Fibroblast of peridontal ligament (primary cell): ENCODE measurements around the gene MGST2.
"Not testable (repeated sequence)": the region's sequence is repeated elsewhere in the genome, so short reads cannot be mapped to it uniquely, and the experiment has no call there.

Experiments used
- DNase-seq: peaks from one replicate; pipeline ENCODE4 v3.0.0-alpha.2; 2010; ENCODE audit errors: extremely low read depth

The MGST2 gene

DNA sequence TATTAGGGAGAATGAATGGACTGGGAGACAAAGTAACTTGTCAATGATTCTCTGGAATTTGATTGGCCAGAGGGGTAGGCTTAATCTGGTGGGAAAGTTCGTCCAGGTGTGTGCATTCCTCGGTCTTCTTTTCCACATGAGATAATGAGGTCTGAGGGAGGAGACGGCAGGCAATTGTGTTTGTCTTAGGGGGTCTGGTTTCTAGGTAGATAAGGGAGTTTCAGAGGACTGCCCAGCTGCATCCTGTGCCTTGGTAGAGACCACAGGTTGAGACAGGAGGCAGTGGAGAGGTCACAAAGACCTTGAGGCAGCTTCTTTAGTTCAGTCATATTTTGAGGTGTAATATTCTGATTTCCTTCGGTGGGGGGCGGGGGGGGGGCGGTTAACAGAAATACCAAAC is 4.3 kb downstream of the MGST2 start:
- DNase-seq, result no peak

DNA sequence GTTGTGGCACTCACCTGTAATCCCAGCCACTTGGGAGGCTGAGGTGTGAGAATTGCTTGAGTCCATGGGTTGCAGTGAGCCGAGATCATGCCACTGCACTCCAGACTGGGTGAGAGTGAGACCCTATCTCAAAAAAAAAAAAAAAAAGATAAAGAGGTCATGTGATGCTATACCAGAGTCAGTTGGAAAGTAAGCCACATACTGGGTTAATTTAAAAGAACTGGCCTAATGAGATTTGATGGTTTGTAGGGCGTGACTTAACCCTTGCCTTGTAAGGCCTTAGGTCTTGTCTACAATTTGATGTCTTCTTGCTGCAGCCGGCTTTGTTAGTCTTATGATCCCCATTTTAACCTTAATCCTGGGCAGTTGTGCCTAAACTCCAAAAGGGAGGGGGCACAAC is 5.2 kb downstream of the MGST2 start:
- DNase-seq, result no peak

DNA sequence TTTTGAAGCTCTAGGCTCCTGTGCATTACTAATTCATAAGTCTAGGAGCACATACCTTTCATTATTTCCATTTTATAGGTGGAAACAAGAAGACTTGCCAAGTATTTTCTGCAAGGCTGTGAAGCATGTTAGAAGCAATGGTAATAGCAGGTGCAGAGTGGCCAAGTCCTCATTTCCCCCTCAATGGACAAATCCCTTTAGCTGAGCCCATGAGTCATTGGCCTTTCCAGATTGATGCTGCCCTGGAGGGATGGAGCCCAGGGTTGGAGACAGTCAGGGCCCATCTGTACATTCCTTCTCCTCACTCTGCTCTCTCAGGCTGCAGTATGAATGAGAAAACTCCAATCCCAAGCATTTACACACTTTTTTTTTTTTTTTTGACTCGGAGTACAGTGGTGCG is 6.6 kb downstream of the MGST2 start:
- no peak for DNase-seq

DNA sequence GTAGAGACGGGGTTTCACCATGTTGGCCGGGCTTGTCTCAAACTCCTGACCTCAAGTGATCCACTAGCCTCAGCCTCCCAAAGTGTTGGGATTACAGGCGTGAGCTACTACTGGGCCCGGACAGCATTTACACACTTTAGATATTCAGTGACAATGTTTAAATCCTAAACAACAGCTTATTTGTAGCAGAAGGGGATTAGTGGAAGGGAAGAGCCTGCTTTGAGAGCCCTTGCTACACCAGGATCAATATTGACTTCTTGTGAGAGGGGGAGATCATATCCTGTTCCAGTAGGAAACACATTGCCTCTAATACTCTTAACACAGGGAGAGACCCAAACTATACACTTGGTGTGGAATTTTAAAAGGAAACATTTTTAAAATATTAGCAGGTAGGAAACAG is 7.1 kb downstream of the MGST2 start:
- DNase-seq, result no peak

DNA sequence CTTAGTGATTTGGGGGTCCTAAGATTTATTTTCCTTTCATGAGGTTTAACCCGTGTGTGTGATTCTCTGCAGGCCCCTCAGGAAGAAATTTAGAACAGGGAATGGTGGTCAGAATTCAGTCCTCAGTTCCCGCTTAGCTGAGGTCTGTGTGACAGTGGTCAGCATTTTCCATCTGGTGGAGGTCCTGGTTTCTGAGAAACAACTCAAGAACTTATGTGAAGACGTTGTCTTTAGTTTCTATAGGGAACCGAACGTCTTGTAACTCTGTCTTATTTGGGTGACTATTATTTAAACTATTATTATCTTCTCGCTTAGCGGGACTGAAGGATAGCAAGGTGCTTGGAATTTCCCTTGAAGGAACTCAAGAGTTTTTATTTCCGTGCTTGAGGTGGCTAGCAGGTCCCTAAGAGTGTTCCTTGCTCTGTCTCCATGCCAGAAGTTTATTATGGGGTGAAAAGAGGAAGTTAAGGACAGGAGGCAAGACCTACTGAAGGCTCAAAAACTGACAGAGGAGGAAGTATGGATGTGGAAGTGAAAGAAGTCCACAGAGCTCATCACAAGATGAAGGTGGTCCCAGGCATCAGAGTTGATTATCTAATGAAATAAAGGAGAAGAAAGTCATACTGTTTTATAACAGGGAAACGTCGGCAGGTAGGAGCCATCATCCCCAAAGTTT is 9.4 kb downstream of the MGST2 start:
- no peak for DNase-seq

DNA sequence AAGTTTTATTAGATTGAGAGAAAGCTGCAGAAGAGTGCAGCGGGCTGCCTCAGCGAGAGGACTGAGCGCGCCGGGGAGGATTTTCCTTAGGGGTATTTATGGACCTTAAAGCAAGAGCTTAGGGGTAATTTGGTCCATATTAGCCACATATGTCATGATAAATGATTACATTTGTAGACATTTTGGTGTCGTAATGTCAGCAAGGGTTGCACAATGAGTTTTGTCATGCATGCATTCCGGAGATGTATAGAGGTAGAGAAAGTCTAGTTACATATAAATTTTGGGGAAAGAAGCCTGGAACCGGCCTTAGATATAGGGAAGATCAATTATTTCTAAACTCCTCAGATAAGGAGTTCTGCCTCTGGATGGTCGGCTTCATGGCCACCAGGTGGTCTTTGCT is 10.0 kb downstream of the MGST2 start:
- no peak for DNase-seq

DNA sequence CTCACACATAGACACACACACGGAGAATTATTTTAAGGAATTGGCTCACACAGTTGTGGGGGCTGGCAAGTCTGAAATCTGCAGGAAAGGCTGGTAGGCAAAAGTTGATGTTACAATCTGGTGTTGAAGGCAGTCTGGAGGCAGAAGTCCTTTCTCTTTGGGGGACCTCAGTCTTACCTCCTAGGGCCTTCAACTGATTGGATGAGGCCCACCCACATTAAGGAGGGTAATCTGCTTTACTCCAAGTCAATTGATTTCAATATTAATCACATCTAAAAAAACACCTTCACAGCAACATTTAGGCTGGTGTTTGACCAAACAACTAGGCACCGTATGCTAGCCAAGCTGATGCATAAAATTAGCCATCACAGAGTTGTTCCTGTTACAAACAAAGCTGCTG is 10.7 kb downstream of the MGST2 start:
- DNase-seq, result no peak

DNA sequence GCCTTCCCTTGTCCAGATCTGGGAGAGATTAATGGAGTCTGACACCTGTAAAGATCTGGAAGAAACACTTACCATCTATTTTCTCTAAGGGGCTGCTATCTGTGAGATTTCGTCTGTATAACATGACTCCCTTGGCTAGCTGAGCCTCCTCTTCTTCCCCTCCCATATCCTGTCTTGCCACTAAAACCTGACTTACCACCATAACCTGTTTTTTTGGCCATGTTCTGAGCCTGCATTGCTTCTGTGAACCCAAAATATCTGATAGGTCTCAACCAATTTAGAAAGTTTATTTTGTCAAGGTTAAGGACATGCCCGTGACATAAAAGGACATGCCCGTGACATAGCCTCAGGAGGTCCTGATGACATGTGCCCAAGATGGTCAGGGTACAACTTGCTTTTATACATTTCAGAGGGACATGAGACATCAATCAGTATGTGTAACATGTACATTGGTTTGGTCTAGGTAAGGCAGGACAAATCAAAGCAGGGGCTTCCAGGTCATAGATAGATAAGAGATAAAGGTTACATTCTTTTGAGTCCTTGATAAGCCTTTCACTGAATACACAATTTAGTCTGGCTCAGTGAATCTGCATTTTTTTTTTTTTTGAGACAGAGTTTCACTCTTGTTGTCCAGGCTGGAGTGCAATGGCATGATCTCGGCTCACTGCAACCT is 11.4 kb downstream of the MGST2 start:
- DNase-seq, result no peak

DNA sequence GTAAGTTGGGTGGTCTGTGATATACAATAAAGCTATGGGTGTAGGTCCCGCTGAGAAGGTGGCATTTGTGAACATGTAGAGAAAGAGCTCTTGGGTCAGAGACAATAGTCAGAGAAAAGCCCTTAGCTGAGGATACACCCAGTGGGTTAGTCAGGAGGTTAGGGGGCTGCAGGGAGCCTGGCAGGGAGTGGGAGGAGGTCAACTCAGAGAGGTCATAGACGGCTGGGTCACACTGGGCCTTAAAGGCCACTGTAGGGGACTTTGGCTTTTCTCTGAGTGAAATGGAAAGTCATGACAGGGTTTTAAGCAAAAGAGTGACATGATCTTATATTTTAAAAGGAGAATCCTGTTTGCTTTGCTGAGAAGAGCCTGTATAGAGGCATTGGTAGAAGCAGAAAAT is 16.7 kb downstream of the MGST2 start:
- DNase-seq, result no peak

DNA sequence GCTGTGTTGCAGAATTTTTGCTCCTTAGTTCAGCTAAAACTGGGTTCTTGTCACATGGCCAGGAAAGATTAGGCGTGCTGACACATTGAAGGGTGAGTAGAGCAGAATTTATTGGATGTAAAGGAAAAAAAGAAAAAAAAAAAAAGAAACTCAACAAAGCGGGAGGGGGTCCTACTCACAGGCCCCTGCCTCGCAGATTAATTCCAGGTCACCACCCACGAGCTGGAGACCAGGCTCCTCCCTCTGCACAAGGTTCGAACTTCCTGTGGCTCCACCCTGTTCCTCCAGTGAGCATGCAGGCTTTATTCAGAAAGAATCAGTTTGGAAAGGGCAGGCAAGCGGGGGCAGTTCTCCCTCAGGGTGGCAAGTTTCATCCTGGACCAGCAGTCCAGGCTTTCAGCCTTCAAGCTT is 17.1 kb downstream of the MGST2 start:
- no peak for DNase-seq

DNA sequence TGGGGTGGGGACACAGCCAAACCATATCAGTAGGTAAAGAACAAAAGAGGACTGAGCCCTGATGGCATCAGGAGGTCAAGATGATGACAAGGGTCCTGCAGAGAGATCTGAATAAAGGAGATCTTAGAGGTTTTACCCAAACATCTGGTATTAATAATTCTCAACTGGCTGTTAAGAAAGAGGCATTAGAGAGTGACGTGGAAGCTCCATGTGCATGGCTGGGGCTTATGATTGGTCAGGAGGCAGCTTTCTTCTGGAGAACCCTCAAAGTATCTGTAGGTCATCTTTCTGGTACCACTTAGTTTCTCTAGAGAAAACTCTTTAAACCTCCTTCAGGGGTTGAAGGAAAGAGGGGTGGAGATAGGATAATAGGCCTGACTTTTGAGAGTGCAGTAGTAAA is 18.7 kb downstream of the MGST2 start:
- DNase-seq, result peak; percentile 54

DNA sequence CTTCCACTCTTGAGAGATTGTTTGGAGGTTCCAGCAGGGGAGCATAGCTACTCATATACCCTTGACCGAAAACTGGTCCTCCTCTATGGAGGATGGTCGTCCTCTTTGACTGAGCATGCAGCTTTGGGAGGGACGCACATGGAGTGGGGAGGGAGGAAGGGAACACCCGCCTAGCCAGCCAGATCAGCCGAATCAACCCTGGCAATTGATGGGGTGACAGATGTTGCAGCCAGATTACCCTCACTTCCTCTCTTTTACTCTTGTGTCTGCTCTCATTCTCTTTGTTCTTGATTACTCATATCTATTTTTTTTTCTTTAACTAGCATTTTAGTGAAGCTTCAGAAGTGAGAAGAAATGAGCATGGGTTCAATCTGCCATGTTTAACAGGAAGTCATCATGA is 19.6 kb downstream of the MGST2 start:
- DNase-seq, result no peak

DNA sequence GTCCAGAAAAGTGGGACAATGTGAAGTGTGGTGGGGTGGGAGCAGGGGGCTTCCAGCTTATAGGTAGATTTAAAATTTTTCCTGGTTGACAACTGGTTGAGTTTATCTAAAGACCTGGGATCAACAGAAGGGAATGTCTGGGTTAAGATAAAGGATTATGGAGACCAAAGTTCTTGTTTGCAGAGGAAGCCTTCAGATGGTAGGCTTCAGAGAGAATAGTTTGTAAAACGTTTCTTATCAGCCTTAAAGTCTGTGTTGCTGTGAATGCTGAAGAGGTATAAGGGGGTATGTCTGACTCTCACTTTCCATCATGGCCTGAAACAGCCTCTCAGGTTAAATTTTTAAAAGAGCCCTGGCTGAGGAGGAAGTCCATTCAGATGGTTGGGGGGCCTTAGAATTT is 20.5 kb downstream of the MGST2 start:
- no peak for DNase-seq

DNA sequence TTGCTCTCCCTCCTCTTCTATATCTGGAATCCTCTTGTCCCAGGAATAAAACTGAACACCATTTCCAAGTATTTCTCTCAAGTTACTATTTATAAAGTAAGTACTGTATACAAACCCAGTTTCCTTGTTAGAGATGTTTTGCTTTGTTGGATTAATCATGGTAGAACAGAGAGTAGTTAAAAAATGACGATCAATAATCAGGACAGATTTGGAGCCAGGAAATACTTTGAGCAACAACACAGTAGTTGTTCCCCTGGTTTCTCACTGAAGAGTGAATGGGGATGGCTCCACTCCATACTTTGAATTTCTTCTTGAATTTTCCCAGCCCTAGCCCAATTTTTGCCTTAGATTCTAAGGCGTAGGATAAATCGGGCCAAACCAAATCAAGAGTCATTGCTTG is 21.4 kb downstream of the MGST2 start:
- DNase-seq, result no peak

DNA sequence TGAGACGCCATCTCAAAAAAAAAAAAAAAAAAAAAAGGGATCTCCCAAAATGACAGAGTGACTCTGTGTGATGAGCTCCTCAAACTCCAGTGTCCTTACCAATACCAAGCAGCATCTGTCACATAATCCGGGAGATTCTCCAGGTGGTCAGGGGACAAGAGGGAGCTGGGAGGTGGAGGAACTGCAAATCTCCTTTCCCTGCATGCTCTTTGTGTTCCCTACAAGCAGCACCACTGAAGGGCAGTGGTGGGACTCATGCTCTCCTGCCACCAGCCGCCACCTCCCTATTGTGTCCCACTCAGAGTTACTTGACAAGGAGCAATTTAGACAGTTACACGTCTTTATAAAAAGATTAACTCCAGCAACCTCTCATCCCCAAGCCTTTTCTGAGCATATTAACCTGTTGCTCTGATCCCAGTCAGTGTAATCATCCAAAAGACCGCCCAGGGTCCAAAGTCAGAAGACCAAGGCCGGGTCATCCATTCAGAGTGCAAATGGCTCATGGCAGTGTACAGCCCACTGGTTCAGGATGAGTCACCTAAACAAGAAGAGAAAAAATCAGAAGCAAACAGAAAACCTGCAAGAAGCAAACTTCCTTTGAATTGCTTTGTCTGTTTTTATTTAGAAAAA is 23.6 kb downstream of the MGST2 start:
- no peak for DNase-seq

DNA sequence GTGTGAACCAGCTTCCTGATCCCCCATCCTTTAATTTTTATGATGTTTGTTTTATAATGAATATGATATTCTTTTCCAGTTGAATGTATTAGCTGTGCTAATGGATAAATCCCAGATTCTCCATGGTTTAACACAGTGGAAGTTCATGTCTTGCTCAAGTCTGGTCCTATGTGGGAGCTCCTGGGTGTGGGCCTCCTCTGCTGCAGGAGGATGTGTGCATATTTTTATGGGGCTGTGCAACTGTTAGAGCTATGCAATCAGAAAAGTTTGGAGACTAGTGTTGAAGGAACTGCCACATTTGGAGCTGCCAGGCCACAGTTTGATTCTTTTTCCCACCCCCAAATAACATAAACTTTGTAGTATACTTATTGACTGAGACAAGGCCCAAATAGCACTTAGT is 24.8 kb downstream of the MGST2 start:
- no peak for DNase-seq

DNA sequence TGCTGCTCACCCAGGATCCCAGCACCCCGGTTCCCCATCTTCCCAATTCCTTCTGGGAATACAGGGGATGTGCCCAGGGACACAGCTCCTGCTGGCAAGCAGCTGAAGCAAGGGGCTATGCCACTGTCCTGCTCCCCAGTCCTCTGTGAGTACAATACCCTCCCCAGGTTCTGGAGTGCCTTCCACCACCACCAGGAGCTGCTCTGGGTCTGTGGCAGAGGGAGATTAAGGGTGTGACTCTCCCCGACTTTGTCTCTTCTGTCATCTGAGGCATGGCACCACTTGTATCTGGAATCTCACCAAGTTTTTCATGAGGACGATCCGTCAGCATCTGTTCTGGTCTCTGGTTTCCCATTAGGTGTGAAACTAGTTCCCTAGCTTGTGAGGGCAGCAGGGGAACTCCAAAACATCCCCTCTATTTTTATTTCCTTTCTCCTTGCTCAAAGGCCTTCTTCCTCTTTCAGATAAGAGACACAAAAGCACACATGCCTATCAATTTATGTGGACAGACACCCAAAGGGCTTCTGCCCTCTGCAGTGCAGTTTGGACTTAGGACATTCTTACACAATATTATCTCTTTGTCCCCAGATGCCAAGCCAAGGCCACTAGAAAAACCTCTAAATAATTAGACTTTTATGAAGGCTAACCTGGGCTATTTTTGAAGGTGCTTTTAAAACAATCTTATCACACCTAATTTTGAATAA is 26.8 kb downstream of the MGST2 start:
- no peak for DNase-seq

DNA sequence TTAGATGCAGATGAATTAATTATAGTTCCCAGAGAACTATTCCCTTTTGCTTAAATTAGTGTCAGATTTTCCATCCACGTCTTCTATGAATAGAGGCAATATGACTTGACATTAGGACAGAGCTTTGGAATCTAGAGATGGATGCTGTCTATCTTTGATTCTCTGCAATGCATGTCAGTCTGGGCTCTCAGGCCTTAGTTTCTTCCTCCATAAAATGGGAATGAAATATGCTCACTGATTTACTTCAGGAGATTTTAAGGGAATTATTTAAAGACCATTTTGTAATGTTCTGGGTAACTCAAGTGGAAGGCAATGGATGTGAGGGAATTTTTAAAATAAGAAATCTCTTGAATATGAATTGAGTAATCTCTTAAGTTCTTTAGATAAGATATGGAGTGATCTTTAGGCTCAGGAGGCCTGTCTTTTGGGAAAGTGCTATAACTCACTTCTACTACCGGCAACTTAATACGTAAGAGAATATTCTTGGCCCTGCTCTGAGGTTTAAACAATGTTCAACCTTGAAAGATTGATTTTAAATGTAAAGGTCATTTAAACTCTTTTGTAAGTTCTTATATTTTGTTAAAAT is 29.0 kb downstream of the MGST2 start:
- no peak for DNase-seq

DNA sequence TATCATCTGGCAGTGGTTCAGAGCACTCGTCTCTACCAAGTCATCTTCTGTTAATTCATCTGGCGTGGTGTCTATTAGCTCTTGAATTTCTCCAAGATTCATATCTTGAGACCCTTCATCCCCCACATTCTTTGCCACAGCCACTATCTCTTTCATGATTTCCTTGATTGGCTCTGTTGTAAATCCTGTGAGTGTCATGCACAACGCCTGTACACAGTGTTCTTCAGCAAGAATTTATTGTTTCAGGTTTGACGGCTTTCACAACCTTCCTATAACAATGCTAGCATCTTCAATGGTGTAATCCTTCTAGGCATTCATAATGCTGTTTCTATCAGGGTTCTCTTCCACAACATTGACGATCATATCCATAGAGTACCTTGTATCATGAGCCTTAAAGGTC is 30.9 kb downstream of the MGST2 start:
- no peak for DNase-seq

DNA sequence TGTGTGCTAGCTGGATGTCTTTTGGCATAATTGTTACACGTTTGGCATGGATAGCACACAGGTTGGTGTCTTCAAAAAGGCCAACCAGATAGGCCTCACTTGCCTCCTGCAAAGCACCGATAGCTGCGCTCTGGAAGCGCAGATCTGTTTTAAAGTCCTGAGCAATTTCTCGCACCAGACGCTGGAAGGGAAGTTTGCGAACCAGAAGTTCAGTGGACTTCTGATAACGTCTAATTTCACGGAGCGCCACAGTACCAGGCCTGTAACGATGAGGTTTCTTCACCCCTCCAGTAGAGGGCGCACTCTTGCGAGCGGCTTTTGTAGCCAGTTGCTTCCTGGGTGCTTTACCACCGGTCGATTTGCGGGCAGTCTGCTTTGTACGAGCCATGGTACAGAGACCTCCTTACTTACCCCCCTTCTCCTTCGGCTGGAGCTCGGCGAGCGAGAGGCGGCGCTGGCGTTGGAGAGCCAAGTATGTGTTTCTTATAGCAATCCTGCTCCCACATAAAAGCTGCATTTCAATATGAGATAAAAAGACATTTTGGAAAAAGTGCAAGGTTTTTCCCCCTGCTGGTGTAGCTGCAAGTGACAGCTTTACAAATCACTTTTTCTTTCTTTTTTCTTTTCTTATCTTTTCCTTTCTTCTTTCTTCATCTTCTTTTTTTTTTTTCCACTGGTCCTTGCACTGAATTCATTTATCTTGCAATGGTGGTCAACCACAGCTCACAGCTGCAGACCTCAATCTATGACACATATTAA is 32.7 kb downstream of the MGST2 start:
- DNase-seq, result not testable (repeated sequence)

DNA sequence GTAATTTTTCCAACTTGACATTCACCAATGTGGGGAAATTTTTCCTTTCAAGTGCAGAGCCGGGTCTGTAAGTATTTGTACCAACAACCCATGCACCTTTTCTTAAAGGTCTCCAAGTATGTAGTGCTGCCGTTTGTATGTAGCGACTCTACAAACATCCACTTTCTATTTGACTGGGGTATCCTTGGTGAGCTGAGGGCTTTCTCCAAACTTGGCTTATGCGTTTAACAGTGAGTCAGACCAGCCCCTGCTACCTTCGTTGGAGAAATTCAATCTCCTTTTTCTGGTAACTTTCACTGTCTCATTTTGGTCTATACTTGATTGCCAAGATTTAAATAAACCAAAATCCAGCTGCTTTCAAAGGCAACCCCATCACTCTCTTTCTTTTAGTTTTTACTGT is 34.9 kb downstream of the MGST2 start:
- no peak for DNase-seq
